GM12872 (cell line): ENCODE data around the gene PTTG1IP.

Source experiments
- CTCF ChIP-seq: IDR thresholded peaks from 3 replicates; pipeline ENCODE4 v1.5.1; 2011; ENCODE audit warnings: low read depth, mild to moderate bottlenecking, low read length, moderate library complexity; ENCODE audit not compliant: insufficient read depth

The PTTG1IP gene

GRCh38 chr21:44911068-44911383, 37.5 kb upstream of the PTTG1IP start:
- no peak for TF ChIP-seq CTCF

- no peak for TF ChIP-seq CTCF
Observed at GRCh38 chr21:44910229-44911067, 37.0 kb upstream of the PTTG1IP start.

GRCh38 chr21:44909719-44910118, 36.2 kb upstream of the PTTG1IP start:
- no peak for TF ChIP-seq CTCF

GRCh38 chr21:44908908-44909307, 35.4 kb upstream of the PTTG1IP start:
- TF ChIP-seq CTCF, result no peak

- no peak for TF ChIP-seq CTCF
Observed at GRCh38 chr21:44907966-44908895, 34.7 kb upstream of the PTTG1IP start.

GRCh38 chr21:44907225-44907965, 33.9 kb upstream of the PTTG1IP start:
- TF ChIP-seq CTCF, result no peak

GRCh38 chr21:44905728-44906090, 32.2 kb upstream of the PTTG1IP start:
- TF ChIP-seq CTCF, result no peak
